Neural cell (in vitro differentiated cells): ENCODE measurements around the gene SLPI. TPM values are rescaled to one million over a fixed set of nuclear protein-coding genes. Genes with fewer than 3 reads are reported as not detected.

Experiments
- H2AFZ ChIP-seq: fragments of 200-600, 300-800 bp; sonication (generic), shearing (Covaris generic); 2 replicates; pipeline ENCODE4 v1.6.0; 2014; ENCODE audit warnings: low read depth, mild to moderate bottlenecking, antibody characterized with exemption, low read length, moderate library complexity
- H3F3A ChIP-seq: fragments of 200-600 bp; shearing (Covaris generic); 2 replicates; pipeline ENCODE4 v1.6.1; 2016; ENCODE audit warnings: mild to moderate bottlenecking, moderate library complexity, mixed read lengths, antibody characterized with exemption, low read length; ENCODE audit not compliant: insufficient read depth, poor library complexity, severe bottlenecking
- H3K27ac ChIP-seq: fragments of 200-600, 300-800 bp; sonication (generic), shearing (Covaris generic); 2 replicates; pipeline ENCODE4 v1.5.1; 2014; ENCODE audit warnings: mild to moderate bottlenecking, low read length, moderate library complexity
- H3K27me3 ChIP-seq: fragments of 300-800, 200-600 bp; sonication (generic), shearing (Covaris generic); 2 replicates; pipeline ENCODE4 v1.6.0; 2014; ENCODE audit warnings: mild to moderate bottlenecking, low read depth, low read length, moderate library complexity; ENCODE audit not compliant: insufficient read depth
- H3K36me3 ChIP-seq: fragments of 300-800, 200-600 bp; sonication (generic), shearing (Covaris generic); 2 replicates; pipeline ENCODE4 v1.5.1; 2014; ENCODE audit warnings: mild to moderate bottlenecking, antibody characterized with exemption, low read length, moderate library complexity; ENCODE audit not compliant: insufficient read depth
- H3K4me2 ChIP-seq: fragments of 300-800, 200-600 bp; sonication (generic), shearing (Covaris generic); 2 replicates; pipeline ENCODE4 v1.6.0; 2014; ENCODE audit warnings: mild to moderate bottlenecking, low read length
- H3K4me3 ChIP-seq: fragments of 300-800, 200-600 bp; sonication (generic), shearing (Covaris generic); 2 replicates; pipeline ENCODE4 v1.5.1; 2014; ENCODE audit warnings: mild to moderate bottlenecking, low read length, moderate library complexity
- H3K79me2 ChIP-seq: fragments of 200-600 bp; shearing (Covaris generic); replicated peaks from 2 replicates; pipeline ENCODE4 v1.6.0; 2014; ENCODE audit warnings: mild to moderate bottlenecking, low read length, moderate library complexity; ENCODE audit not compliant: insufficient read depth
- H3K9ac ChIP-seq: fragments of 300-800, 200-600 bp; sonication (generic), shearing (Covaris generic); 2 replicates; pipeline ENCODE4 v1.6.1; 2016; ENCODE audit warnings: mild to moderate bottlenecking, low read length, mixed read lengths
- H3K9me2 ChIP-seq: fragments of 200-600 bp; shearing (Covaris generic); 2 replicates; pipeline ENCODE4 v1.6.1; 2016; ENCODE audit warnings: mild to moderate bottlenecking, low read length, mixed read lengths; ENCODE audit not compliant: insufficient read depth
- H3K9me3 ChIP-seq: fragments of 200-600, 300-800 bp; sonication (generic), shearing (Covaris generic); 2 replicates; pipeline ENCODE4 v1.6.1; 2016; ENCODE audit warnings: mild to moderate bottlenecking, mixed run types, low read length, moderate library complexity, mixed read lengths
- H4K20me1 ChIP-seq: fragments of 200-600 bp; shearing (Covaris generic); 2 replicates; pipeline ENCODE4 v1.6.1; 2016; ENCODE audit warnings: mild to moderate bottlenecking, mixed run types; ENCODE audit not compliant: insufficient read depth
- CTCF ChIP-seq: fragments of 450-650 bp; IDR thresholded peaks from 2 replicates; pipeline ENCODE4 v1.5.1; 2014; ENCODE audit warnings: antibody characterized with exemption, mild to moderate bottlenecking, moderate library complexity; ENCODE audit not compliant: poor library complexity, severe bottlenecking
- EP300 ChIP-seq: fragments of 450-650 bp; conservative IDR thresholded peaks from 2 replicates; pipeline ENCODE4 v1.6.1; 2014; ENCODE audit warnings: antibody characterized with exemption, mild to moderate bottlenecking, moderate library complexity; ENCODE audit not compliant: poor library complexity, severe bottlenecking
- EZH2 ChIP-seq: fragments of 200-600, 300-800 bp; shearing (Covaris generic), sonication (generic); IDR thresholded peaks from 2 replicates; pipeline ENCODE4 v1.6.1; 2014; ENCODE audit warnings: antibody characterized with exemption, low read length, borderline replicate concordance, mild to moderate bottlenecking; ENCODE audit not compliant: insufficient read depth, poor library complexity, severe bottlenecking
- MXI1 ChIP-seq: fragments of 450-650 bp; conservative IDR thresholded peaks from 2 replicates; pipeline ENCODE4 v1.6.1; 2014; ENCODE audit warnings: antibody characterized with exemption, mild to moderate bottlenecking; ENCODE audit not compliant: poor library complexity, severe bottlenecking
- POLR2AphosphoS5 ChIP-seq: IDR thresholded peaks from 2 replicates; pipeline ENCODE4 v1.6.1; 2012
- RAD21 ChIP-seq: fragments of 450-650 bp; conservative IDR thresholded peaks from 2 replicates; pipeline ENCODE4 v1.6.1; 2014; ENCODE audit warnings: antibody characterized with exemption, mild to moderate bottlenecking, moderate library complexity
- REST ChIP-seq: IDR thresholded peaks from 2 replicates; pipeline ENCODE4 v1.6.1; 2012; ENCODE audit warnings: borderline replicate concordance
- SMC3 ChIP-seq: fragments of 450-650 bp; conservative IDR thresholded peaks from 2 replicates; pipeline ENCODE4 v1.6.1; 2014; ENCODE audit warnings: antibody characterized with exemption, mild to moderate bottlenecking, moderate library complexity; ENCODE audit not compliant: poor library complexity
- TAF1 ChIP-seq: IDR thresholded peaks from 2 replicates; pipeline ENCODE4 v1.6.1; 2012; ENCODE audit warnings: low read depth
- polyA plus RNA-seq: library from polyadenylated mRNA; depleted of rRNA; stranded (reverse); fragments of >200 nt; gene quantifications from 2 replicates; pipeline ENCODE4 v1.2.3, GENCODE V29; 2014

SLPI gene
- polyA plus RNA-seq, 1 donor from 2014 or later = not detected

GRCh38 chr20:45212836-45213235 lies 41.5 kb downstream of the SLPI start:
- TF ChIP-seq POLR2AphosphoS5 (no peak), EP300 (no peak), REST (no peak)
- no peak overlapping the region for H2AFZ ChIP-seq
- no peak overlapping the region for H3K4me3 ChIP-seq

GRCh38 chr20:45211569-45212474 lies 42.5 kb downstream of the SLPI start:
- Histone ChIP-seq H3K79me2 (no peaks in the 10 kb centered on the region), H3K36me3 (no peaks in the 10 kb centered on the region), H3K4me2 (no peak overlapping the region), H2AFZ (no peak overlapping the region), H3K9me2 (no peaks in the 10 kb centered on the region), H3K4me3 (no peak overlapping the region), H4K20me1 (no peaks in the 10 kb centered on the region), H3K9ac (no peak overlapping the region), H3K27ac (no peak overlapping the region), H3K27me3 (no peaks in the 10 kb centered on the region), H3F3A (no peaks in the 10 kb centered on the region), H3K9me3 (no peaks in the 10 kb centered on the region)
- TF ChIP-seq RAD21 = no peak
- TF ChIP-seq TAF1 = no peak
- TF ChIP-seq SMC3 = no peak
- no peak for TF ChIP-seq REST
- no peak for TF ChIP-seq EZH2
- TF ChIP-seq EP300 = no peak
- TF ChIP-seq CTCF = no peak
- TF ChIP-seq POLR2AphosphoS5 = no peak
- TF ChIP-seq MXI1 = no peak

More at GRCh38 chr20:45212836-45213235, 41.5 kb downstream of the SLPI start:
- H3K36me3 ChIP-seq = no peaks in the 10 kb centered on the region
- H3K9me3 ChIP-seq = no peaks in the 10 kb centered on the region
- H3F3A ChIP-seq = no peaks in the 10 kb centered on the region
- no peaks in the 10 kb centered on the region for H3K27me3 ChIP-seq
- H3K79me2 ChIP-seq = no peaks in the 10 kb centered on the region
- no peaks in the 10 kb centered on the region for H3K9me2 ChIP-seq
- H3K9ac ChIP-seq = no peak overlapping the region
- no peak overlapping the region for H3K4me2 ChIP-seq
- H3K27ac ChIP-seq = no peak overlapping the region
- H4K20me1 ChIP-seq = no peaks in the 10 kb centered on the region
